Measurements from ENCODE around the gene NAP1L5. TPM values are rescaled to one million over a fixed set of nuclear protein-coding genes. Genes with fewer than 3 reads are reported as not detected.

NAP1L5 gene
- total and polyA plus RNA-seq, 2 of the 13 experiments (the other 11 are each of a cell fraction or from before 2014, with no cell fraction given) = 1.3 to 1.6 TPM

DNA sequence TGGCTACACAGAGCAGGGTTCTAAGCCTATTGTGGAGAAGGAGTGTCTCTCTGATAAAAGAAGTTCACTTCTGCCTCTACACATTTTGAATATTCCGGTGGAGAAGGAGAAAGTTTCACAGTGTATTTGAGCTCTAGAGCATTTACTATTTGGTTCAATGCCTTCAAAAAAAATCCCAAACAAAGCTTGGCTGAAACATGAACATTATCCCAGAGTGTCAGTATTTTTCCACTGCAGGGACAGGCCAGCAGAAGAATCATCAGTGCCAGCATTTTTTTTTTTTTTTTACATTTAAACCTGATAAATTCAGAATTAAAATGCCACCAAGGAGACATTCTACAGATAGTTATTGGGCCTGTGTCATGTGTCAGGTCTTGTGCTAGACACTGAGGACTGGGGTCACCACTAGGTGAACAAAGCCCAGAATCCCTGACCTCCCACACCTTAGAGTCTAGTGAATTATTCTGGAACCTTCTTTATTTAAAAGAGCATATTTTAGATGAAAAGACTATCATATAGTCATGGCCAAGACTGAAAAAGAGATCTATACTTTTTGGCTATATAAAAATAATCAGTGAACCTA, 48.0 kb upstream of the NAP1L5 start:
- Histone ChIP-seq H3K4me1 (ENCODE audit: insufficient read depth, low read length) (no peaks in the 10 kb centered on the region), H3K36me3 (replicated peaks in 1 of 2; ENCODE audit: control insufficient read depth in 1 of 2, insufficient read depth in 2 of 2, low read length in 2 of 2) (peaks cover 16 to 73% of the 10 kb centered on the region in 2 experiments), H3K4me3 (replicated peaks in 1 of 3; ENCODE audit: insufficient read depth in 1 of 3, low read depth in 2 of 3, low read length in 3 of 3) (no peak overlapping the region), H2AFZ (ENCODE audit: low read length) (no peak overlapping the region), H3K27ac (ENCODE audit: extremely low read length, insufficient read depth, low read length) (no peak overlapping the region), H4K20me1 (ENCODE audit: insufficient read depth, low read length) (no peaks in the 10 kb centered on the region), H3K9ac (ENCODE audit: insufficient read depth, low read depth, low read length) (no peak overlapping the region), H3K9me3 (ENCODE audit: low read length) (no peaks in the 10 kb centered on the region), H3K79me2 (ENCODE audit: insufficient read depth, low read length) (no peaks in the 10 kb centered on the region), H3K27me3 (ENCODE audit: control insufficient read depth in 1 of 2, insufficient read depth in 2 of 2, low read length in 2 of 2) (no peaks in the 10 kb centered on the region; a peak in 1 of 5 replicates), H3K4me2 (ENCODE audit: low read depth, low read length) (no peak overlapping the region)
- ATAC-seq (0 out of 3 replicates have a peak, but pooled peaks have one; percentile 26), DNase-seq (ENCODE audit: low spot score) (no peak), FAIRE-seq (no peak)
- in situ Hi-C loops (cut with HindIII; ENCODE audit: extremely low pct_ligation_motif_present, low pct_unique_long_range_greater_than_20kb) = no loop called here
- ChIA-PET CTCF (ENCODE audit: low intra/inter-chr PET ratio, low total read pairs) (no interaction called here), POLR2A (no interaction called here)
- intact Hi-C loops (cut with micrococcal nuclease; ENCODE audit: unreplicated experiment) = no loop called here
- BruUV-seq (replicated peaks) = no TSS peak
- 100% methylated on average over 1 of the region's 1 CpG for WGBS (ENCODE audit: low lambda C conversion rate)
- TF ChIP-seq ZNF570 (CRISPR knock-in tag; IDR thresholded peaks at IDR 0.05; ENCODE audit: borderline replicate concordance) (no peak), MAF1 (CRISPR knock-in tag; IDR thresholded peaks at IDR 0.05; ENCODE audit: borderline replicate concordance) (no peak), AGO2 (optimal IDR thresholded peaks at IDR 0.05; ENCODE audit: low read depth, low read length) (no peak), KAT7 (CRISPR knock-in tag; IDR thresholded peaks at IDR 0.05; ENCODE audit: borderline replicate concordance) (no peak), ZNF737 (CRISPR knock-in tag; IDR thresholded peaks at IDR 0.05; ENCODE audit: borderline replicate concordance) (no peak), STAG1 (CRISPR knock-in tag; IDR thresholded peaks at IDR 0.05) (no peak), RORA (CRISPR knock-in tag; IDR thresholded peaks at IDR 0.05) (no peak)
- TF ChIP-seq, protein P1, sequence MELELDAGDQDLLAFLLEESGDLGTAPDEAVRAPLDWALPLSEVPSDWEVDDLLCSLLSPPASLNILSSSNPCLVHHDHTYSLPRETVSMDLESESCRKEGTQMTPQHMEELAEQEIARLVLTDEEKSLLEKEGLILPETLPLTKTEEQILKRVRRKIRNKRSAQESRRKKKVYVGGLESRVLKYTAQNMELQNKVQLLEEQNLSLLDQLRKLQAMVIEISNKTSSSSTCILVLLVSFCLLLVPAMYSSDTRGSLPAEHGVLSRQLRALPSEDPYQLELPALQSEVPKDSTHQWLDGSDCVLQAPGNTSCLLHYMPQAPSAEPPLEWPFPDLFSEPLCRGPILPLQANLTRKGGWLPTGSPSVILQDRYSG (CRISPR knock-in tag; IDR thresholded peaks at IDR 0.05) = no peak
- TF ChIP-seq, protein P2, sequence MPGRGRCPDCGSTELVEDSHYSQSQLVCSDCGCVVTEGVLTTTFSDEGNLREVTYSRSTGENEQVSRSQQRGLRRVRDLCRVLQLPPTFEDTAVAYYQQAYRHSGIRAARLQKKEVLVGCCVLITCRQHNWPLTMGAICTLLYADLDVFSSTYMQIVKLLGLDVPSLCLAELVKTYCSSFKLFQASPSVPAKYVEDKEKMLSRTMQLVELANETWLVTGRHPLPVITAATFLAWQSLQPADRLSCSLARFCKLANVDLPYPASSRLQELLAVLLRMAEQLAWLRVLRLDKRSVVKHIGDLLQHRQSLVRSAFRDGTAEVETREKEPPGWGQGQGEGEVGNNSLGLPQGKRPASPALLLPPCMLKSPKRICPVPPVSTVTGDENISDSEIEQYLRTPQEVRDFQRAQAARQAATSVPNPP (CRISPR knock-in tag; IDR thresholded peaks at IDR 0.05) = no peak
- TF ChIP-seq, protein P3, sequence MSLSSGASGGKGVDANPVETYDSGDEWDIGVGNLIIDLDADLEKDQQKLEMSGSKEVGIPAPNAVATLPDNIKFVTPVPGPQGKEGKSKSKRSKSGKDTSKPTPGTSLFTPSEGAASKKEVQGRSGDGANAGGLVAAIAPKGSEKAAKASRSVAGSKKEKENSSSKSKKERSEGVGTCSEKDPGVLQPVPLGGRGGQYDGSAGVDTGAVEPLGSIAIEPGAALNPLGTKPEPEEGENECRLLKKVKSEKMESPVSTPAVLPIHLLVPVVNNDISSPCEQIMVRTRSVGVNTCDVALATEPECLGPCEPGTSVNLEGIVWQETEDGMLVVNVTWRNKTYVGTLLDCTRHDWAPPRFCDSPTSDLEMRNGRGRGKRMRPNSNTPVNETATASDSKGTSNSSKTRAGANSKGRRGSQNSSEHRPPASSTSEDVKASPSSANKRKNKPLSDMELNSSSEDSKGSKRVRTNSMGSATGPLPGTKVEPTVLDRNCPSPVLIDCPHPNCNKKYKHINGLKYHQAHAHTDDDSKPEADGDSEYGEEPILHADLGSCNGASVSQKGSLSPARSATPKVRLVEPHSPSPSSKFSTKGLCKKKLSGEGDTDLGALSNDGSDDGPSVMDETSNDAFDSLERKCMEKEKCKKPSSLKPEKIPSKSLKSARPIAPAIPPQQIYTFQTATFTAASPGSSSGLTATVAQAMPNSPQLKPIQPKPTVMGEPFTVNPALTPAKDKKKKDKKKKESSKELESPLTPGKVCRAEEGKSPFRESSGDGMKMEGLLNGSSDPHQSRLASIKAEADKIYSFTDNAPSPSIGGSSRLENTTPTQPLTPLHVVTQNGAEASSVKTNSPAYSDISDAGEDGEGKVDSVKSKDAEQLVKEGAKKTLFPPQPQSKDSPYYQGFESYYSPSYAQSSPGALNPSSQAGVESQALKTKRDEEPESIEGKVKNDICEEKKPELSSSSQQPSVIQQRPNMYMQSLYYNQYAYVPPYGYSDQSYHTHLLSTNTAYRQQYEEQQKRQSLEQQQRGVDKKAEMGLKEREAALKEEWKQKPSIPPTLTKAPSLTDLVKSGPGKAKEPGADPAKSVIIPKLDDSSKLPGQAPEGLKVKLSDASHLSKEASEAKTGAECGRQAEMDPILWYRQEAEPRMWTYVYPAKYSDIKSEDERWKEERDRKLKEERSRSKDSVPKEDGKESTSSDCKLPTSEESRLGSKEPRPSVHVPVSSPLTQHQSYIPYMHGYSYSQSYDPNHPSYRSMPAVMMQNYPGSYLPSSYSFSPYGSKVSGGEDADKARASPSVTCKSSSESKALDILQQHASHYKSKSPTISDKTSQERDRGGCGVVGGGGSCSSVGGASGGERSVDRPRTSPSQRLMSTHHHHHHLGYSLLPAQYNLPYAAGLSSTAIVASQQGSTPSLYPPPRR (CRISPR knock-in tag; IDR thresholded peaks at IDR 0.05; ENCODE audit: borderline replicate concordance) = no peak
- TF ChIP-seq, protein P4, sequence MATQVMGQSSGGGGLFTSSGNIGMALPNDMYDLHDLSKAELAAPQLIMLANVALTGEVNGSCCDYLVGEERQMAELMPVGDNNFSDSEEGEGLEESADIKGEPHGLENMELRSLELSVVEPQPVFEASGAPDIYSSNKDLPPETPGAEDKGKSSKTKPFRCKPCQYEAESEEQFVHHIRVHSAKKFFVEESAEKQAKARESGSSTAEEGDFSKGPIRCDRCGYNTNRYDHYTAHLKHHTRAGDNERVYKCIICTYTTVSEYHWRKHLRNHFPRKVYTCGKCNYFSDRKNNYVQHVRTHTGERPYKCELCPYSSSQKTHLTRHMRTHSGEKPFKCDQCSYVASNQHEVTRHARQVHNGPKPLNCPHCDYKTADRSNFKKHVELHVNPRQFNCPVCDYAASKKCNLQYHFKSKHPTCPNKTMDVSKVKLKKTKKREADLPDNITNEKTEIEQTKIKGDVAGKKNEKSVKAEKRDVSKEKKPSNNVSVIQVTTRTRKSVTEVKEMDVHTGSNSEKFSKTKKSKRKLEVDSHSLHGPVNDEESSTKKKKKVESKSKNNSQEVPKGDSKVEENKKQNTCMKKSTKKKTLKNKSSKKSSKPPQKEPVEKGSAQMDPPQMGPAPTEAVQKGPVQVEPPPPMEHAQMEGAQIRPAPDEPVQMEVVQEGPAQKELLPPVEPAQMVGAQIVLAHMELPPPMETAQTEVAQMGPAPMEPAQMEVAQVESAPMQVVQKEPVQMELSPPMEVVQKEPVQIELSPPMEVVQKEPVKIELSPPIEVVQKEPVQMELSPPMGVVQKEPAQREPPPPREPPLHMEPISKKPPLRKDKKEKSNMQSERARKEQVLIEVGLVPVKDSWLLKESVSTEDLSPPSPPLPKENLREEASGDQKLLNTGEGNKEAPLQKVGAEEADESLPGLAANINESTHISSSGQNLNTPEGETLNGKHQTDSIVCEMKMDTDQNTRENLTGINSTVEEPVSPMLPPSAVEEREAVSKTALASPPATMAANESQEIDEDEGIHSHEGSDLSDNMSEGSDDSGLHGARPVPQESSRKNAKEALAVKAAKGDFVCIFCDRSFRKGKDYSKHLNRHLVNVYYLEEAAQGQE (IDR thresholded peaks at IDR 0.05; ENCODE audit: borderline replicate concordance in 1 of 2, low read depth in 1 of 2, low read length in 2 of 2) = no peak
- TF ChIP-seq, protein P5, sequence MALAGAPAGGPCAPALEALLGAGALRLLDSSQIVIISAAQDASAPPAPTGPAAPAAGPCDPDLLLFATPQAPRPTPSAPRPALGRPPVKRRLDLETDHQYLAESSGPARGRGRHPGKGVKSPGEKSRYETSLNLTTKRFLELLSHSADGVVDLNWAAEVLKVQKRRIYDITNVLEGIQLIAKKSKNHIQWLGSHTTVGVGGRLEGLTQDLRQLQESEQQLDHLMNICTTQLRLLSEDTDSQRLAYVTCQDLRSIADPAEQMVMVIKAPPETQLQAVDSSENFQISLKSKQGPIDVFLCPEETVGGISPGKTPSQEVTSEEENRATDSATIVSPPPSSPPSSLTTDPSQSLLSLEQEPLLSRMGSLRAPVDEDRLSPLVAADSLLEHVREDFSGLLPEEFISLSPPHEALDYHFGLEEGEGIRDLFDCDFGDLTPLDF (CRISPR knock-in tag; IDR thresholded peaks at IDR 0.05) = no peak

All from HepG2 (cell line).